HepG2 (cell line): ENCODE results near the gene DCAF15. TPM values are rescaled to one million over a fixed set of nuclear protein-coding genes. Genes with fewer than 3 reads are reported as not detected.

ENCODE experiments used
- ATF1 ChIP-seq: IDR thresholded peaks from 2 replicates; pipeline ENCODE4 v1.6.1; 2016; ENCODE audit warnings: mild to moderate bottlenecking, control low read depth
- CHD2 ChIP-seq: IDR thresholded peaks from 2 replicates; pipeline ENCODE4 v1.6.1; 2011; ENCODE audit warnings: low read depth, low read length, improper control_type of control experiment
- KLF9 ChIP-seq: IDR thresholded peaks from 2 replicates; pipeline ENCODE4 v1.6.1; 2016; ENCODE audit warnings: low read depth
- MIXL1 ChIP-seq: IDR thresholded peaks from 2 replicates; pipeline ENCODE4 v1.6.1; 2016
- PBX2 ChIP-seq: IDR thresholded peaks from 2 replicates; pipeline ENCODE4 v1.6.1; 2016; ENCODE audit warnings: control low read depth
- RFX3 ChIP-seq: IDR thresholded peaks from 2 replicates; pipeline ENCODE4 v1.6.1; 2016; ENCODE audit warnings: missing biosample characterization, missing genetic modification reagents
- SALL1 ChIP-seq: sonication (generic); formaldehyde crosslinking; IDR thresholded peaks from 2 replicates; pipeline ENCODE4 v1.8.0; 2022; ENCODE audit warnings: mild to moderate bottlenecking, missing genetic modification reagents
- TAF15 ChIP-seq: fragments of 200-400 bp; formaldehyde crosslinking; IDR thresholded peaks from one replicate; pipeline ENCODE4 v1.6.1; 2018; ENCODE audit warnings: mild to moderate bottlenecking, low read depth, low read length; ENCODE audit not compliant: poor library complexity, severe bottlenecking
- TBX2 ChIP-seq: sonication (generic); formaldehyde crosslinking; IDR thresholded peaks from 2 replicates; pipeline ENCODE4 v1.5.0; 2020; ENCODE audit warnings: missing genetic modification reagents, mild to moderate bottlenecking, borderline replicate concordance
- ZBTB25 ChIP-seq: IDR thresholded peaks from 2 replicates; pipeline ENCODE4 v1.6.1; 2018; ENCODE audit warnings: missing genetic modification reagents
- ZBTB44 ChIP-seq: sonication (generic); formaldehyde crosslinking; IDR thresholded peaks from 2 replicates; pipeline ENCODE4 v1.4.0; 2020; ENCODE audit warnings: missing genetic modification reagents
- ZFP36L1 ChIP-seq: sonication (generic); formaldehyde crosslinking; IDR thresholded peaks from 2 replicates; pipeline ENCODE4 v1.8.0; 2022; ENCODE audit warnings: mild to moderate bottlenecking, missing genetic modification reagents, moderate library complexity
- ZNF142 ChIP-seq: sonication (generic); formaldehyde crosslinking; IDR thresholded peaks from 2 replicates; pipeline ENCODE4 v1.4.0; 2020; ENCODE audit warnings: missing genetic modification reagents
- ZNF430 ChIP-seq: sonication (generic); formaldehyde crosslinking; IDR thresholded peaks from 2 replicates; pipeline ENCODE4 v1.9.0; 2021; ENCODE audit warnings: mild to moderate bottlenecking, missing genetic modification reagents
- polyA plus RNA-seq, 8 experiments: library from polyadenylated mRNA; depleted of rRNA in 3 of 8; stranded (reverse) in 7 of 8; unstranded in 1 of 8; fragments of >200 nt; fragmentation: Illumina TruSeq in 4 of 8; extraction: Trizol in 4 of 8; gene quantifications; 2 replicates each; pipeline versions ENCODE4 v1.2.1 to v1.2.3, GENCODE V29; 2011 to 2016; ENCODE audit warnings: low read depth in 4 of 8, missing spikeins in 1 of 8, mixed read lengths in 1 of 8; ENCODE audit not compliant: insufficient read depth in 1 of 8
- total RNA-seq, 5 experiments: library from RNA; depleted of rRNA; stranded (reverse); fragments of >200 nt; fragmentation: Illumina TruSeq; extraction: Trizol; gene quantifications; 2 replicates each; pipeline ENCODE4 v1.2.3, GENCODE V29; 2016; ENCODE audit warnings: low read depth in 1 of 5
- TF ChIP-seq, protein P1 (sequence below): IDR thresholded peaks from 2 replicates; pipeline ENCODE4 v1.6.1; 2012; ENCODE audit warnings: low read depth, low read length, improper control_type of control experiment

The DCAF15 gene
- total and polyA plus RNA-seq, 2 of the 13 experiments (the other 11 are each of a cell fraction or from before 2014, with no cell fraction given) = 13.6 to 14.0 TPM

DNA sequence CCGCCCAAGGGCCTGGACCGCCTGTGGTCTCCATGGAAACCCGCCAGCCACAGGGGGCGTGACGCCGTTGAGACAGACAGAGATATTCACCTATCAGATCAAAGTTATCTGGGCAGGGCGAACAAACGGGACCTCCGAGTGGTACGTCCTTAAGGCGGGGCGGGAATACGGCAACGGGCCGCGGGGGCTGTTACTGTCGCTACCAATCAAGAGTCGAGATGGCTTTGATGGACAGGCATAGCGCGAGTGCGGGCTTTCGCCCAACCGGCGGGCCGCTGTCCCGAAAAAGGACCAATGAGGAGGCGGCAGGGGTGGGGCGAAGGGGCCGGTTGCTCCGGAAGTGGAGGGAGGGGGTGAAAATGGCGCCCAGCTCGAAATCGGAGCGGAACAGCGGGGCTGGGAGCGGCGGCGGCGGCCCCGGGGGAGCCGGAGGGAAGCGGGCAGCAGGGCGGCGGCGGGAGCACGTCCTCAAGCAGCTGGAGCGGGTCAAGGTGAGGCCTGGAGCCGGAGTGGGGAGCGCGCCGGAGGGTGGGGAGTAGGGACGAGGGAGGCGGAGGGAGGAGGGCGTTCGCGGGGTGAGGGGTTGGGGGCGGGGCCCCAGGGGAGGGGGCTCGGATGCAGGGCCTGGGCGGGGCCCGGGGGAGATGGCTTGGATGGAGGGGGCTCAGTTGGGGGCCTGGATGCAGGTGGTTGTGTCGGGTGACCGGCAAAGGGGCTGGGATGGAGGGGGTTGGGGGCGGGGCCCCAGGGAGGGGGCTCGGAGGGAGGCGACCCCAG lies at the start of gene DCAF15 (continued):
- peak; percentile 22; the same call in 1 of the 2 replicates for TF ChIP-seq SALL1 (CRISPR knock-in tag)
- TF ChIP-seq ZBTB25 = no peak
- TF ChIP-seq, protein P1, sequence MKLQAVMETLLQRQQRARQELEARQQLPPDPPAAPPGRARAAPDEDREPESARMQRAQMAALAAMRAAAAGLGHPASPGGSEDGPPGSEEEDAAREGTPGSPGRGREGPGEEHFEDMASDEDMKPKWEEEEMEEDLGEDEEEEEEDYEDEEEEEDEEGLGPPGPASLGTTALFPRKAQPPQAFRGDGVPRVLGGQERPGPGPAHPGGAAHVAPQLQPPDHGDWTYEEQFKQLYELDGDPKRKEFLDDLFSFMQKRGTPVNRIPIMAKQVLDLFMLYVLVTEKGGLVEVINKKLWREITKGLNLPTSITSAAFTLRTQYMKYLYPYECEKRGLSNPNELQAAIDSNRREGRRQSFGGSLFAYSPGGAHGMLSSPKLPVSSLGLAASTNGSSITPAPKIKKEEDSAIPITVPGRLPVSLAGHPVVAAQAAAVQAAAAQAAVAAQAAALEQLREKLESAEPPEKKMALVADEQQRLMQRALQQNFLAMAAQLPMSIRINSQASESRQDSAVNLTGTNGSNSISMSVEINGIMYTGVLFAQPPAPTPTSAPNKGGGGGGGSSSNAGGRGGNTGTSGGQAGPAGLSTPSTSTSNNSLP = 0 out of 2 replicates have a peak, but pooled peaks have one; percentile 36
- TF ChIP-seq TBX2 = no peak; the same call in 1 of the 2 replicates
- 0 out of 2 replicates have a peak, but pooled peaks have one; percentile 30 for TF ChIP-seq MIXL1 (CRISPR knock-in tag)
- no peak for TF ChIP-seq ZBTB44 (CRISPR knock-in tag)
- TF ChIP-seq ZFP36L1 = no peak
- TF ChIP-seq RFX3 = peak; percentile 89
- TF ChIP-seq ZNF142 (CRISPR knock-in tag) = no peak
- TF ChIP-seq KLF9 (CRISPR knock-in tag) = 0 out of 2 replicates have a peak, but pooled peaks have one; percentile 43
- 0 out of 2 replicates have a peak, but pooled peaks have one; percentile 19 for TF ChIP-seq ZNF430
- TF ChIP-seq CHD2 = peak; percentile 60; the same call in 1 of the 2 replicates
- TF ChIP-seq PBX2 (CRISPR knock-in tag) = peak; percentile 98
- TF ChIP-seq ATF1 (CRISPR knock-in tag) = peak; percentile 84
- TF ChIP-seq TAF15 = no peak
